Fibroblast of skin of left biceps (primary cell): ENCODE data around the gene LPCAT4.
"Not testable (repeated sequence)": the region's sequence is repeated elsewhere in the genome, so short reads cannot be mapped to it uniquely, and the experiment has no call there.

ENCODE experiments used
- DNase-seq, 2 experiments: peaks; one replicate each; pipeline ENCODE4 v3.0.0-alpha.2; 2013; ENCODE audit warnings: low read depth in 2 of 2

LPCAT4 gene, protein sequence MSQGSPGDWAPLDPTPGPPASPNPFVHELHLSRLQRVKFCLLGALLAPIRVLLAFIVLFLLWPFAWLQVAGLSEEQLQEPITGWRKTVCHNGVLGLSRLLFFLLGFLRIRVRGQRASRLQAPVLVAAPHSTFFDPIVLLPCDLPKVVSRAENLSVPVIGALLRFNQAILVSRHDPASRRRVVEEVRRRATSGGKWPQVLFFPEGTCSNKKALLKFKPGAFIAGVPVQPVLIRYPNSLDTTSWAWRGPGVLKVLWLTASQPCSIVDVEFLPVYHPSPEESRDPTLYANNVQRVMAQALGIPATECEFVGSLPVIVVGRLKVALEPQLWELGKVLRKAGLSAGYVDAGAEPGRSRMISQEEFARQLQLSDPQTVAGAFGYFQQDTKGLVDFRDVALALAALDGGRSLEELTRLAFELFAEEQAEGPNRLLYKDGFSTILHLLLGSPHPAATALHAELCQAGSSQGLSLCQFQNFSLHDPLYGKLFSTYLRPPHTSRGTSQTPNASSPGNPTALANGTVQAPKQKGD

DNA sequence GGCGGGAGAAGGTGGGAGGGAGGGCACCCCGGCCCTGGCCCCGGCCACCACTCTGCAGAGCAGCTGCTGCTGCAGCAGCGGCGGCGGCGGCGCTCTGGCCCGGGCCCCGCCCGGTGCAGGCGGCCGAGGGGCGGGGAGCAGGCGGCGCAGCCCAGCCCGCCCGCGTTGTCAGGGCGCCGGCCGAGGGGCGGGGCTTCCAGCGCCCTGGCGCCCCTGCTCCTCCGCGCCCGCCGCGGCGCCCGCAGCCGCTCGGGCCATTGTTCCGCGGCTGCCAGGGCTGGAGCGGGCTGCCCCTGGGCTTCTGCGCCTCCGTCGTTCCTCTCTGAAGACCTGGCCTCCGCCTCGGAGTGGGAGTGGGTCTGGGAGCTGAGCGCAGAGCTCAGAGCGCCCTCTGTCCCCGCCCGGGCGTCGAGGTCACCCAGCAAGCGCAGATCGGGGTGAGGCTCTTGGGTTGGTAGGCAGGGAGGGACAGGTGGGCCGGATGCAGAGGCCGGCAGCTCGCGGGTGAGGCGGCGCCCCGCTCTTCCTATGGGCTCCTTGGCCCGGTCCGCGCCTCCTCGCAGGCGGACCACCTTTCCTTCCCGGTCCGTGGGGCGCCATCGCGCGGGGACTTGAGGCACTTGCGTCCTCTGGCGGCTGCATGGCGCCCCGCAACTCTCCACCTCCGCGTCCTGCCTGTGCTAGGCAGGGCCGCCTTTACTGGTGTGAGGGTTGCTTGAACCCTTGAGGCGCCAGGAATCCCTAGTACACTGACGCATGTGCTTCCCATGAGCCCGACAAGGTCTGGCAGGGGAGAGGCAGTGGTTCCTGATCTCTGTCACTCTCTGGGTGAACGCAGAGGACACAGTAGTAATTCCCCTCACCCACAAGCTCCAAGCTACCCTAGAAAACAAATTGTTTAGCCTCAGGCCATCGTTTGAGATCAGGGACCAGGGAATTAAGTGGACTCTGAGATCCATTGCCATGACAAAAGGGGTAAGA is at the start of gene LPCAT4:
LPCAT4 (minus strand) TSS at position 96 of the 981 bp plus-strand sequence. CDS start 96 bp downstream, outside the sequence.
- peak; percentile 38 to 43 for DNase-seq

DNA sequence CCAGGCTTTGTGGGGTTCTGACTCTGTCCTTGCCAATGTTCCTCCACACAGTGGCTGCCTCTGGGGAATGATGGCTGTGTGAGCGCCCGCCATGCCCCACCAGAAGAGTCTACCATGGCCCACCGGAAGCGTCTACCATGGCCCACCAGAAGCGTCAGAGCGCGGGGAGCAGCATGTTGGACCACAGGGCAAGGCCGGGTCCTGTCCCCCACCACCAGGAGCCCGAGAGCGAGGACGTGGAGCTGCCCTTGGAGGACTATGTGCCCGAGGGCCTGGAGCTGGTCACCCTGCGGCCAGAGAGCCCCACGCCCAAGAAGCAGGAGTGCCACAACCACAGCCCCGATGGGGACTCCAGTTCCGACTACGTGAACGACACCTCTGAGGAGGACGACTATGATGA is 42.5 kb upstream of the LPCAT4 start:
- DNase-seq = not testable (repeated sequence)

GRCh38 chr15:34408973-34409372 is 42.0 kb upstream of the LPCAT4 start:
- not testable (repeated sequence) for DNase-seq

GRCh38 chr15:34403899-34404298 is 36.9 kb upstream of the LPCAT4 start:
- not testable (repeated sequence) for DNase-seq

DNA sequence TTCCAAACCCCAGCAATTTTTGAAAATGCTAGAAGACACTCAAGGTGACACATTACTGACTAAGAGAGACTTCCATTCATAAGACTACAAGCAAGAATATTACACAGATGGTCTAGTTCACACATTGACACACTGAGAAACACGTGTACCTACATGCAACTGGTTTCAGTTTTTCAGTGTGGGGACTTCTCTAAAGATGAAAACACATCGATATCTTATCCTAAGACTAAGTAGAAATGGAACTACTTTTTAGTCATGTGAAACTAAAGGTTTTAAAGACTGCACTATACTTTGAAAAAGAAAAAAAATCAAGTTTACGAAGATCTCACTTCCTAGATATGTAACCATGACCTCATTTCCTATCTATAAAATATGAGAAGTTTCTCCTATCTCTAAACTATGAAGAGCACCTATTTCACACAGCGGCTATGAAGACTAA is 36.2 kb upstream of the LPCAT4 start:
- not testable (repeated sequence) for DNase-seq

GRCh38 chr15:34397637-34398259 is 30.8 kb upstream of the LPCAT4 start:
- DNase-seq = not testable (repeated sequence)

DNA sequence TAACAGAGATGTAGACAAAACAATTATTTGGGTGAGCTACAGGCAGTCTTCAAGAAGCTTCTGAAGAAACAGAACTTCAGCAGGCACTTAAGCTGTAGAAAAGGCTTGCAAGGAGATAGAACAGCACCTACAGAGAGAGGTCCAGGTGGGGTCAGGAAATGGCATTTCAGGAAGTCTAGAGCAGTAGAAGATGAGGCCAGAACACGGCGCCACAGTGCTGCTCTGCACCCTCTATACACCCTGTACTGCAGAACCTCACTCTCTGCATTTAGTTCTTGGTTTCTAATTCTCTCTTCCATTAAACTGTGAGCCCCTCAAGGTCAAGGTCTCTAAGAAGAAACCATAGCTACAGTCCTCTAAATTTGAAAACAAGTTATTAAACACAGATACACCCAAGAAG is 26.0 kb upstream of the LPCAT4 start:
- not testable (repeated sequence) for DNase-seq

GRCh38 chr15:34389594-34390086 is 22.6 kb upstream of the LPCAT4 start:
- DNase-seq = not testable (repeated sequence)

GRCh38 chr15:34381829-34382521 is 15.0 kb upstream of the LPCAT4 start:
- DNase-seq = not testable (repeated sequence)

DNA sequence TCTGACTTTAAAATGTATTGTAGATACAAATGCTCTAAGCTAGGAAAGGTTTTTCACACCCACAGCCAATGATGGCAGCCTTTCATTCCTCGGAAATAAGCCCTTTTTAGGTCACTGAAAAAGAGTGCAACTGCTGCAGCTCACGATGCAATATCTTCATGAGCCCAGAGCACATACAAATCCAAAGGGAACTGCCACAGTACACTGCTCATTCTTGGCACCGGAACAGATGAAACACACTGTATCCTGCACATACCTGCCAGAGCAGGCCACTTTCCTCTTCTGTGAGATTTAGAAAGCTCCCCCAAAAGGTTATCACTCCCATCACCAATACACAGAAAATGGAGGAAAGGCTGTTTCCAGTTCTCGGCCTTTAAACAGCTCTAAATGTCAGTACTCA is 13.5 kb upstream of the LPCAT4 start:
- DNase-seq = not testable (repeated sequence)

GRCh38 chr15:34376856-34377255 is 9.9 kb upstream of the LPCAT4 start:
- no peak for DNase-seq

DNA sequence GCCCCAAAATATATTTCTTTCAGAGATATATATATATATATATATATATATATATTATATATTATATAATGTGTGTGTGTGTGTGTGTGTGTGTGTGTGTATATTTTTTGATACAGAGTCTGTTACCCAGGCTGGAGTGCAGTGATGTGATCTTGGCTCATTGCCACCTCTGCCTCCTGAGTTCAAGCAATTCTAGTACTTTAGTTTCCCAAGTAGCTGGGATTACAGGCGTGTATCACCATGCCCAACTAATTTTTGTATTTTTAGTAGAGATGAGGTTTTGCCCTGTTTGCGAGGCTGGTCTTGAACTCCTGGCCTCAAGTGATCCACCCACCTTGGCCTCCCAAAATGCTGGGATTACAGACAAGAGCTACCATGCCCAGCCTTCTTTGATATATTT is 8.5 kb upstream of the LPCAT4 start:
- DNase-seq = not testable (repeated sequence)

DNA sequence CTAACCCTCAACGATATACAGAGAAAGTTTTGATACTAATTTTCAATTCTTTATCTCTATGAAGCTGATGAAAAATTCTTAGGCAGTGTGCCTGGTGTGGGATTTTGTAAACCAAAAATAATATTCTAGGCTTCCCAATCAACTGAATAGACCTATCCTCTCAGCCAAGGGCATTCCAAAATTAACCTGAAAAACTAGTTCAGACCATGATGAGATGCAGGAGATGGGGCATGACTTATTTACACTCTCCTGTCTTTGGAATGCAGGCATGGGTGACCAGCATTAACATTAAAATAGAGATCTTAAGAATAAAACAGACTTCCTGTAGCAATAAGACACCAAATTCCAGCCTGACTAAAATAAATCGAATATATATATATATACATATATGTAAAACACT is 7.8 kb upstream of the LPCAT4 start:
- no peak for DNase-seq

DNA sequence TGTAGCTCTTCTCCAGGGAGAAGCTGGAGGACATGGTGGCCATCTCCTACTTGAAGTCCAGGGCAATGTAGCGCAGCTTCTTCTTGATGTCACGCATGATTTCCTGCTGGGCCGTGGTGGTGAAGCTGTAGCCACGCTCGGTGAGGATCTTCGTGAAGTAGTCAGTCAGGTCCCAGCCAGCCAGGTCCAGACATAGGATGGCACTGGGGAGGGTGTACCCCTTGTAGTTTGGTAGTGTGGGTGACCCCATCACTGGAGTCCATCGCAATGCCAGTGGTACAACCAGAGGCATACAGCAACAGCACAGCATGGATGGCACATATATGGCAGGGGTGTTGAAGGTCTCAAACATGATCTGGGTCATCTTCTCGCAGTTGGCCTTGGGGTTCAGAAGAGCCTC is 7.0 kb upstream of the LPCAT4 start:
- DNase-seq = no peak

- DNase-seq = no peak
Measured at GRCh38 chr15:34370643-34371042, 3.6 kb upstream of the LPCAT4 start.

DNA sequence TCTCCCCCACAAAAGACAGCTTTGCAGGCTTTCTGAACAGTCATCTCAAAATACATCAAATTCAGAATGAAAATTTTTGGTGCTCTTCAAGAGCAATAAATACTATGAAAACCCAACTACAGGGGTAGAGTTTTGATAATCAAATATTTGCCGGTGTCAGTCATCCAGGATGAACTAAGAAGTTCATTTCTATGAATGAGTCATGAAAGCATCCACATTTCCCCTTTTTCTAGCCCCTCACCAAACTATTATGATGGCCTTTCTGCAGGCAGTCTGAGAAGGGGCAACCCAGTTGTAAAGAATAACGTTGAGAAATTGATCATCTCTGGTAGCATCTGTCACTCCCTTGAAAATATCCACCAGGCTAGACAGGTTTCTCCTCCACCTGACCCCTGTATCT is 3.1 kb upstream of the LPCAT4 start:
- no peak for DNase-seq

DNA sequence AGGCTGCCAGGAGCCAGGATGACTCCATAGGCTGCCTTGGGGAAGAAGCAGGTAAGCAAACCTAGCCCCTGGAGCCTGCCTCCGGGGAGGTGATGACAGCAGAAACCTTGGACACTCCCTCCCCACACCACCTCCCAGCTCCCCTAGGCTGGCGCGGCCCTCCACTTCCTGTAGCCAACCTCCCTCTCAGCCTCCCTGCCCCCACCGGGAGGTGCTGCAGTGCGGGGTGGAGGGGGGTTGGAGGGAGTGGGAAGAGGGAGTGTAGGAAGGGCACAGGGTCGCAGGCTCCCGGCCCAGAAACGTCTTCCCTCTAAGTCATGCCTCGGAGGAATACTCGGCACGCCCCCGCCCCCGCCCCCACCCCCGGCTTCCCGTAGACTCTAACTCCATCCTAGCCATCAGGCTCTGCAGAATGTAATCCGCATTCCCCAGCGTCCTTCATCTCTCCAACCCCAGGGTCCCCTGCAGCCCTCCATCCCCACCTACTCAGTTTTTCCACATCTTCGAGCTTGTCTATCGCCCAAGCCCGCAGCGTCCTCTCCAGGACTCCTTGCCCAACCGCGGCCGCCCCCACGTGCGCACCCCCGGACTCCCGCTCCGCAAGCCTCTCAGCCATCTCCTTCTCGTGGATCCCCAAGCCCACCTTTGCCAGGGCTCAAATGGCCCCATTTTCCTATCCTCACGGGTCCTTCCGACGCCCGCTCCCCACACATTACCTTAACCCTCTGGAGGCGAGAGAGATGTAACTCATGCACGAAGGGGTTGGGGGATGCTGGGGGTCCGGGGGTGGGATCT is 528 bp downstream of the LPCAT4 start:
- peak in 1 of 2 experiments; percentile 12 for DNase-seq

- DNase-seq = no peak
Measured at GRCh38 chr15:34365836-34366235, 1.2 kb downstream of the LPCAT4 start.

- DNase-seq = no peak
Measured at GRCh38 chr15:34365091-34365825, 1.7 kb downstream of the LPCAT4 start.
